ENCODE data around the gene COX17. TPM values are rescaled to one million over a fixed set of nuclear protein-coding genes. Genes with fewer than 3 reads are reported as not detected.

COX17 gene
- polyA plus RNA-seq, 1 of the 3 experiments (the other 2 are of a cell fraction), result 21.5 TPM

DNA sequence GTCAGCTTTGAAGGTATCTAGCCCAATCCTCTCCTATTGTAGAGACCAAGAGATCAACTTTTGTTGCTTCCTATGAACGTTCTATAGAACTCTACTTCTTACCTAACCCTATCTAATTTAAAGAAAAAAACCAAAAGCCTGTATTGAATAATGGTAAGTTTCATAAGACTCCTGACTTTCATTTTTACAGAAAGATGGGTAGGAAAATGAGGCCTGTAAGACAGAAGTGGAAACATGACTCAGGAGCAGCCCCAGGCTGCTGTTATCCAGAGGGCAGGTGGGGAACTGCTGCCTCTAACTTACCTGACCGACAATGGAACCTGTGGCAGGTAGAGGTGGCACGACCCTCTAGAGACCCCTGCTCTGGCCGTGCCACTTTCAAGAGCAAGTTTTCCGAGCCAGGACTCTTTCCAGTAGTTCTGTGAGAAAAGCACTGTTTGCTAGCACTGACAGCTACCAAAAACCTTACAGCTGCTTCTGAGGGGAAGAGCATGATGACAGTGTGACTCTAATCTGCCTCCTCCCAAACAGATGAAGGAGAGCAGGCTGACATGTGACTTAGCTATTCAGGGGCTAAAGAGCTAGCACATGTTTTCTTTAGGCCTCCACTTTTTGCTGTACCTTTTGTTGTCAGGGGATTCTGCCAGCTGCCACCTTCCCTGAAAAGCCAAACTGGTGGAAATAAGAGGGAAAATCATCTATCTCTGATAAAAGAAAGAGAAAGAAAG is 34.3 kb downstream of the COX17 start:
- H3K9me2 ChIP-seq, result no peaks in the 10 kb centered on the region
- no peak for DNase-seq
- peaks cover 36% of the 10 kb centered on the region for H3F3A ChIP-seq (replicated peaks; ENCODE audit: insufficient read depth)
- peak overlapping the region; percentile 41; the same call in 1 of the 2 replicates for H3K9ac ChIP-seq
- no peaks in the 10 kb centered on the region for H3K9me3 ChIP-seq
- no peaks in the 10 kb centered on the region for H3K79me2 ChIP-seq (ENCODE audit: insufficient read depth)
- H3K4me2 ChIP-seq, result peak overlapping the region; percentile 38; the same call in 1 of the 2 replicates
- ChIA-PET CTCF (interaction anchor here (1.1 to 1.2 kb wide), 2 partner anchors 9 to 11 kb away, joined by 3 to 4 read pairs; no protein-coding TSS in a partner anchor), POLR2A (interaction anchor here (0.8 to 1.1 kb wide), 2 partner anchors 18 to 20 kb away, joined by 3 to 4 read pairs; partner anchors contain the start of gene POPDC2)
- no peak overlapping the region for H2AFZ ChIP-seq (ENCODE audit: low read depth)
- H3K27me3 ChIP-seq (ENCODE audit: insufficient read depth), result no peaks in the 10 kb centered on the region
- peaks cover 4 to 19% of the 10 kb centered on the region in 2 experiments for H3K36me3 ChIP-seq (replicated peaks in 1 of 2; ENCODE audit: control insufficient read depth in 1 of 2, insufficient read depth in 2 of 2, low read length in 1 of 2)
- no peaks in the 10 kb centered on the region for H4K20me1 ChIP-seq (ENCODE audit: insufficient read depth)
- H3K4me3 ChIP-seq (ENCODE audit: low read depth in 2 of 2, low read length in 1 of 2), result no peak overlapping the region
- H3K4me1 ChIP-seq (ENCODE audit: control insufficient read depth in 1 of 2, insufficient read depth in 2 of 2, low read depth in 1 of 2, low read length in 1 of 2), result peaks cover 26 to 37% of the 10 kb centered on the region in 2 experiments
- TF ChIP-seq, protein P1, sequence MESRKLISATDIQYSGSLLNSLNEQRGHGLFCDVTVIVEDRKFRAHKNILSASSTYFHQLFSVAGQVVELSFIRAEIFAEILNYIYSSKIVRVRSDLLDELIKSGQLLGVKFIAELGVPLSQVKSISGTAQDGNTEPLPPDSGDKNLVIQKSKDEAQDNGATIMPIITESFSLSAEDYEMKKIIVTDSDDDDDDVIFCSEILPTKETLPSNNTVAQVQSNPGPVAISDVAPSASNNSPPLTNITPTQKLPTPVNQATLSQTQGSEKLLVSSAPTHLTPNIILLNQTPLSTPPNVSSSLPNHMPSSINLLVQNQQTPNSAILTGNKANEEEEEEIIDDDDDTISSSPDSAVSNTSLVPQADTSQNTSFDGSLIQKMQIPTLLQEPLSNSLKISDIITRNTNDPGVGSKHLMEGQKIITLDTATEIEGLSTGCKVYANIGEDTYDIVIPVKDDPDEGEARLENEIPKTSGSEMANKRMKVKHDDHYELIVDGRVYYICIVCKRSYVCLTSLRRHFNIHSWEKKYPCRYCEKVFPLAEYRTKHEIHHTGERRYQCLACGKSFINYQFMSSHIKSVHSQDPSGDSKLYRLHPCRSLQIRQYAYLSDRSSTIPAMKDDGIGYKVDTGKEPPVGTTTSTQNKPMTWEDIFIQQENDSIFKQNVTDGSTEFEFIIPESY (IDR thresholded peaks at IDR 0.05; ENCODE audit: borderline replicate concordance, low read depth), result no peak
- TF ChIP-seq, protein P2, sequence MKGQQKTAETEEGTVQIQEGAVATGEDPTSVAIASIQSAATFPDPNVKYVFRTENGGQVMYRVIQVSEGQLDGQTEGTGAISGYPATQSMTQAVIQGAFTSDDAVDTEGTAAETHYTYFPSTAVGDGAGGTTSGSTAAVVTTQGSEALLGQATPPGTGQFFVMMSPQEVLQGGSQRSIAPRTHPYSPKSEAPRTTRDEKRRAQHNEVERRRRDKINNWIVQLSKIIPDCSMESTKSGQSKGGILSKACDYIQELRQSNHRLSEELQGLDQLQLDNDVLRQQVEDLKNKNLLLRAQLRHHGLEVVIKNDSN (IDR thresholded peaks at IDR 0.05; ENCODE audit: borderline replicate concordance, low read depth), result no peak
- no peak for TF ChIP-seq FOXJ3 (CRISPR knock-in tag; IDR thresholded peaks at IDR 0.05)
- TF ChIP-seq ELF1 (IDR thresholded peaks at IDR 0.05), result no peak
- no peak for TF ChIP-seq NRF1 (IDR thresholded peaks at IDR 0.05; ENCODE audit: low read depth, low read length)
- TF ChIP-seq YY1 (IDR thresholded peaks at IDR 0.05; ENCODE audit: low read depth), result no peak
- TF ChIP-seq GABPA (IDR thresholded peaks at IDR 0.05; ENCODE audit: low read depth), result no peak
- TF ChIP-seq TCF12 (IDR thresholded peaks at IDR 0.05), result no peak
- TF ChIP-seq, protein P3, sequence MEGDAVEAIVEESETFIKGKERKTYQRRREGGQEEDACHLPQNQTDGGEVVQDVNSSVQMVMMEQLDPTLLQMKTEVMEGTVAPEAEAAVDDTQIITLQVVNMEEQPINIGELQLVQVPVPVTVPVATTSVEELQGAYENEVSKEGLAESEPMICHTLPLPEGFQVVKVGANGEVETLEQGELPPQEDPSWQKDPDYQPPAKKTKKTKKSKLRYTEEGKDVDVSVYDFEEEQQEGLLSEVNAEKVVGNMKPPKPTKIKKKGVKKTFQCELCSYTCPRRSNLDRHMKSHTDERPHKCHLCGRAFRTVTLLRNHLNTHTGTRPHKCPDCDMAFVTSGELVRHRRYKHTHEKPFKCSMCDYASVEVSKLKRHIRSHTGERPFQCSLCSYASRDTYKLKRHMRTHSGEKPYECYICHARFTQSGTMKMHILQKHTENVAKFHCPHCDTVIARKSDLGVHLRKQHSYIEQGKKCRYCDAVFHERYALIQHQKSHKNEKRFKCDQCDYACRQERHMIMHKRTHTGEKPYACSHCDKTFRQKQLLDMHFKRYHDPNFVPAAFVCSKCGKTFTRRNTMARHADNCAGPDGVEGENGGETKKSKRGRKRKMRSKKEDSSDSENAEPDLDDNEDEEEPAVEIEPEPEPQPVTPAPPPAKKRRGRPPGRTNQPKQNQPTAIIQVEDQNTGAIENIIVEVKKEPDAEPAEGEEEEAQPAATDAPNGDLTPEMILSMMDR (IDR thresholded peaks at IDR 0.05), result no peak
- no peak for TF ChIP-seq POLR2AphosphoS5 (IDR thresholded peaks at IDR 0.05; ENCODE audit: low read depth, low read length)
- TF ChIP-seq, protein P4, sequence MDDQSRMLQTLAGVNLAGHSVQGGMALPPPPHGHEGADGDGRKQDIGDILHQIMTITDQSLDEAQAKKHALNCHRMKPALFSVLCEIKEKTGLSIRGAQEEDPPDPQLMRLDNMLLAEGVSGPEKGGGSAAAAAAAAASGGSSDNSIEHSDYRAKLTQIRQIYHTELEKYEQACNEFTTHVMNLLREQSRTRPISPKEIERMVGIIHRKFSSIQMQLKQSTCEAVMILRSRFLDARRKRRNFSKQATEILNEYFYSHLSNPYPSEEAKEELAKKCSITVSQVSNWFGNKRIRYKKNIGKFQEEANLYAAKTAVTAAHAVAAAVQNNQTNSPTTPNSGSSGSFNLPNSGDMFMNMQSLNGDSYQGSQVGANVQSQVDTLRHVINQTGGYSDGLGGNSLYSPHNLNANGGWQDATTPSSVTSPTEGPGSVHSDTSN (IDR thresholded peaks at IDR 0.05), result no peak
- TF ChIP-seq, protein P5, sequence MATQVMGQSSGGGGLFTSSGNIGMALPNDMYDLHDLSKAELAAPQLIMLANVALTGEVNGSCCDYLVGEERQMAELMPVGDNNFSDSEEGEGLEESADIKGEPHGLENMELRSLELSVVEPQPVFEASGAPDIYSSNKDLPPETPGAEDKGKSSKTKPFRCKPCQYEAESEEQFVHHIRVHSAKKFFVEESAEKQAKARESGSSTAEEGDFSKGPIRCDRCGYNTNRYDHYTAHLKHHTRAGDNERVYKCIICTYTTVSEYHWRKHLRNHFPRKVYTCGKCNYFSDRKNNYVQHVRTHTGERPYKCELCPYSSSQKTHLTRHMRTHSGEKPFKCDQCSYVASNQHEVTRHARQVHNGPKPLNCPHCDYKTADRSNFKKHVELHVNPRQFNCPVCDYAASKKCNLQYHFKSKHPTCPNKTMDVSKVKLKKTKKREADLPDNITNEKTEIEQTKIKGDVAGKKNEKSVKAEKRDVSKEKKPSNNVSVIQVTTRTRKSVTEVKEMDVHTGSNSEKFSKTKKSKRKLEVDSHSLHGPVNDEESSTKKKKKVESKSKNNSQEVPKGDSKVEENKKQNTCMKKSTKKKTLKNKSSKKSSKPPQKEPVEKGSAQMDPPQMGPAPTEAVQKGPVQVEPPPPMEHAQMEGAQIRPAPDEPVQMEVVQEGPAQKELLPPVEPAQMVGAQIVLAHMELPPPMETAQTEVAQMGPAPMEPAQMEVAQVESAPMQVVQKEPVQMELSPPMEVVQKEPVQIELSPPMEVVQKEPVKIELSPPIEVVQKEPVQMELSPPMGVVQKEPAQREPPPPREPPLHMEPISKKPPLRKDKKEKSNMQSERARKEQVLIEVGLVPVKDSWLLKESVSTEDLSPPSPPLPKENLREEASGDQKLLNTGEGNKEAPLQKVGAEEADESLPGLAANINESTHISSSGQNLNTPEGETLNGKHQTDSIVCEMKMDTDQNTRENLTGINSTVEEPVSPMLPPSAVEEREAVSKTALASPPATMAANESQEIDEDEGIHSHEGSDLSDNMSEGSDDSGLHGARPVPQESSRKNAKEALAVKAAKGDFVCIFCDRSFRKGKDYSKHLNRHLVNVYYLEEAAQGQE (IDR thresholded peaks at IDR 0.05; ENCODE audit: low read depth, low read length), result no peak
- TF ChIP-seq, protein P6, sequence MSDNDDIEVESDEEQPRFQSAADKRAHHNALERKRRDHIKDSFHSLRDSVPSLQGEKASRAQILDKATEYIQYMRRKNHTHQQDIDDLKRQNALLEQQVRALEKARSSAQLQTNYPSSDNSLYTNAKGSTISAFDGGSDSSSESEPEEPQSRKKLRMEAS (IDR thresholded peaks at IDR 0.05; ENCODE audit: low read depth), result no peak; the same call in 1 of the 2 replicates
- no peak for TF ChIP-seq RFX5 (IDR thresholded peaks at IDR 0.05; ENCODE audit: low read length)
- TF ChIP-seq TEAD4 (IDR thresholded peaks at IDR 0.05; ENCODE audit: borderline replicate concordance, insufficient read depth), result no peak
- WGBS (ENCODE audit: low lambda C conversion rate), result 67% methylated on average over 5 of the region's 5 CpGs
- H3K27ac ChIP-seq (ENCODE audit: low read depth in 2 of 2, low read length in 1 of 2), result peak overlapping the region; percentile 61 to 91
